Stimulated activated CD4-positive, alpha-beta T cell treated with anti-CD3 and anti-CD28 coated beads, Interleukin-15, amount 100 ng/mL, for 1 hour (primary cell): ENCODE results near the gene CORO7.

Experiments
- DNase-seq, 2 donors: peaks; one replicate each; pipeline ENCODE4 v3.0.0-alpha.2; 2020; ENCODE audit warnings: low read depth in 1 of 2, low spot score in 1 of 2

The CORO7 gene

GRCh38 chr16:4372578-4373355, 43.6 kb downstream of the CORO7 start:
- DNase-seq: no peak

- DNase-seq: no peak
Observed at GRCh38 chr16:4372001-4372577, 44.3 kb downstream of the CORO7 start.

- peak; percentile 61 to 70 for DNase-seq
Observed at GRCh38 chr16:4371357-4372000, 44.9 kb downstream of the CORO7 start, which contains the start of gene VASN. VASN (plus strand) TSS chr16:4371848; CDS start chr16:4380878, 9,030 bp downstream.

- no peak for DNase-seq
Observed at GRCh38 chr16:4370570-4371356, 45.6 kb downstream of the CORO7 start.

GRCh38 chr16:4370151-4370550, 46.2 kb downstream of the CORO7 start:
- no peak for DNase-seq

- no peak for DNase-seq
Observed at GRCh38 chr16:4369007-4369733, 47.2 kb downstream of the CORO7 start.

GRCh38 chr16:4367393-4367856, 49.0 kb downstream of the CORO7 start:
- no peak for DNase-seq

GRCh38 chr16:4366016-4366415, 50.4 kb downstream of the CORO7 start:
- DNase-seq: no peak

GRCh38 chr16:4365615-4366014, 50.8 kb downstream of the CORO7 start:
- no peak for DNase-seq

GRCh38 chr16:4365014-4365406, 51.4 kb downstream of the CORO7 start:
- DNase-seq: no peak

- no peak for DNase-seq
Observed at GRCh38 chr16:4364196-4365013, 52.0 kb downstream of the CORO7 start.

- no peak for DNase-seq
Observed at GRCh38 chr16:4362476-4363135, 53.8 kb downstream of the CORO7 start.

GRCh38 chr16:4361944-4362311, 54.5 kb downstream of the CORO7 start:
- DNase-seq: no peak

- DNase-seq: no peak
Observed at GRCh38 chr16:4361033-4361943, 55.1 kb downstream of the CORO7 start.

GRCh38 chr16:4360538-4361021, 55.8 kb downstream of the CORO7 start:
- DNase-seq: no peak

- DNase-seq: no peak
Observed at GRCh38 chr16:4359914-4360313, 56.5 kb downstream of the CORO7 start.

GRCh38 chr16:4358831-4359561, 57.4 kb downstream of the CORO7 start:
- peak; percentile 45 to 61 for DNase-seq
